Fibroblast of mammary gland (primary cell): ENCODE data around the gene CD36.

Experiments
- DNase-seq: peaks from one replicate; pipeline ENCODE4 v3.0.0-alpha.2; 2010; ENCODE audit warnings: low read depth
- H3K4me3 ChIP-seq: 2 replicates; pipeline ENCODE4 v1.5.1; 2011; ENCODE audit warnings: low read depth, mild to moderate bottlenecking, low read length, moderate library complexity; ENCODE audit not compliant: control insufficient read depth
- CTCF ChIP-seq: conservative IDR thresholded peaks from 2 replicates; pipeline ENCODE4 v1.5.1; 2011; ENCODE audit warnings: low read depth, low read length, inconsistent platforms; ENCODE audit not compliant: control insufficient read depth, insufficient read depth

Gene CD36

GRCh38 chr7:80653244-80653643 lies 14.8 kb downstream of the CD36 start:
- TF ChIP-seq CTCF, result no peak
- DNase-seq, result no peak
- H3K4me3 ChIP-seq, result no peak overlapping the region

- no peak for DNase-seq
- no peak for TF ChIP-seq CTCF
- H3K4me3 ChIP-seq, result no peak overlapping the region
Observed at GRCh38 chr7:80654887-80655340, 16.5 kb downstream of the CD36 start.

GRCh38 chr7:80656029-80656428 lies 17.6 kb downstream of the CD36 start:
- DNase-seq, result no peak
- no peak overlapping the region for H3K4me3 ChIP-seq
- TF ChIP-seq CTCF, result no peak

- TF ChIP-seq CTCF, result peak; percentile 64
- DNase-seq, result peak; percentile 59
Observed at GRCh38 chr7:80659120-80660055, 20.9 kb downstream of the CD36 start.

GRCh38 chr7:80660939-80661338 lies 22.5 kb downstream of the CD36 start:
- TF ChIP-seq CTCF, result no peak
- H3K4me3 ChIP-seq, result no peak overlapping the region
- no peak for DNase-seq

More at GRCh38 chr7:80659120-80660055, 20.9 kb downstream of the CD36 start:
- H3K4me3 ChIP-seq, result no peak overlapping the region

GRCh38 chr7:80661729-80662128 lies 23.3 kb downstream of the CD36 start:
- TF ChIP-seq CTCF, result peak; percentile 34
- peak; percentile 12 for DNase-seq
- H3K4me3 ChIP-seq, result no peak overlapping the region
